ENCODE results near the gene PHACTR1.

DNA sequence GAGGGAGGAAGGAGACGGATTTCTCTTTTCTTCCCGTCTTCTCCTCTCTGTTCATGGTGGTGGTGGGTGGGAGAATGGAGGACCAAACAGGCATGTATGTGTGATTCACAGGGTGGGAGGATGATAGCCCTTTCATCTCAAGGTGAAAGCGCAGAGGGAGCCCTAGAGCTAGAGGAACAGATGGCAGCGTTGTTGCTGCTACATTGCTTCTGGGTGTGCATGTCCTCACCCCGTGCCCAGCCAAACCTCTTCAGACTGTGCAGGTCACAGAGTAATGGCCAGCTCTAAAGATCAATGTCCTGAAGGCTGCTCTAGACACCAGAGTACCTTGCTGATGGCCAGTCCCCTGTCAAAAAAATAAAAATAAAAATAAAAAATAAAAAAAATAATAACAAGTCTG lies 310.0 kb downstream of the PHACTR1 start:
- no peak for TF ChIP-seq POLR2A (IDR thresholded peaks at IDR 0.05; ENCODE audit: low read depth, low read length)
- TF ChIP-seq POLR2AphosphoS5 (IDR thresholded peaks at IDR 0.05; ENCODE audit: low read depth, low read length): no peak

Measured in GM12891 (cell line).